PC-3 (cell line): ENCODE results near the gene SLITRK5. TPM values are rescaled to one million over a fixed set of nuclear protein-coding genes. Genes with fewer than 3 reads are reported as not detected.

Source experiments
- ATAC-seq: fragments of 200-7000 bp; cut with Tn5 transposase; 2 replicates; pipeline ENCODE4 v1.9.1; 2020; ENCODE audit warnings: mild to moderate bottlenecking, moderate library complexity
- BruUV-seq: library from RNA; stranded (reverse); fragments of 400-500 nt; replicated peaks from 2 replicates; lab custom pipeline; 2021; lab: Mats Ljungman, UMichigan
- CTCF ChIA-PET: fragments of 300-600 bp; sonication (Branson Sonifier 250); formaldehyde crosslinking; loops from one replicate; lab custom pipeline; 2022; ENCODE audit warnings: antibody characterized with exemption; lab: Charles Lee
- POLR2A ChIA-PET: fragments of 300-600 bp; sonication (Branson Sonifier 250); formaldehyde crosslinking; loops from one replicate; lab custom pipeline; 2022; ENCODE audit warnings: antibody characterized with exemption; ENCODE audit not compliant: unreplicated experiment; lab: Charles Lee
- DNase-seq: peaks from one replicate; pipeline ENCODE4 v3.0.0-alpha.2; 2015
- H2AFZ ChIP-seq: fragments of 300-600 bp; sonication (generic); 2 replicates; pipeline ENCODE4 v1.6.0; 2016; ENCODE audit warnings: antibody characterized with exemption, low read length
- H3F3A ChIP-seq: fragments of 300-600 bp; sonication (generic); one replicate; pipeline ENCODE4 v1.6.0; 2017; ENCODE audit warnings: antibody characterized with exemption, low read length, control low read depth, mild to moderate bottlenecking; ENCODE audit not compliant: unreplicated experiment
- H3K27ac ChIP-seq: fragments of 300-600 bp; sonication (generic); 2 replicates; pipeline ENCODE4 v1.5.1; 2016; ENCODE audit warnings: mild to moderate bottlenecking, low read length
- H3K27me3 ChIP-seq: fragments of 300-600 bp; sonication (generic); 2 replicates; pipeline ENCODE4 v1.6.1; 2016; ENCODE audit warnings: low read length, mixed read lengths
- H3K36me3 ChIP-seq: fragments of 300-600 bp; sonication (generic); 2 replicates; pipeline ENCODE4 v1.6.1; 2016; ENCODE audit warnings: low read depth, mixed run types, low read length, mixed read lengths
- H3K4me1 ChIP-seq: fragments of 300-600 bp; sonication (generic); 2 replicates; pipeline ENCODE4 v1.5.1; 2016; ENCODE audit warnings: low read length; ENCODE audit not compliant: insufficient read depth
- H3K4me2 ChIP-seq: fragments of 300-600 bp; sonication (generic); 2 replicates; pipeline ENCODE4 v1.6.0; 2016; ENCODE audit warnings: low read length
- H3K4me3 ChIP-seq: fragments of 300-600 bp; sonication (generic); 2 replicates; pipeline ENCODE4 v1.5.1; 2016; ENCODE audit warnings: mild to moderate bottlenecking, low read length, mixed read lengths
- H3K79me2 ChIP-seq: fragments of 300-600 bp; sonication (generic); 2 replicates; pipeline ENCODE4 v1.6.1; 2017; ENCODE audit warnings: low read length, mixed read lengths
- H3K9ac ChIP-seq: fragments of 300-600 bp; sonication (generic); 2 replicates; pipeline ENCODE4 v1.6.0; 2016; ENCODE audit warnings: mild to moderate bottlenecking, low read length
- H3K9me2 ChIP-seq: fragments of 300-600 bp; sonication (generic); replicated peaks from 2 replicates; pipeline ENCODE4 v1.6.1; 2016; ENCODE audit warnings: mixed run types, low read length, mixed read lengths
- H3K9me3 ChIP-seq: fragments of 300-600 bp; sonication (generic); 2 replicates; pipeline ENCODE4 v1.6.1; 2016; ENCODE audit warnings: low read length, mixed read lengths
- H4K20me1 ChIP-seq: fragments of 300-600 bp; sonication (generic); 2 replicates; pipeline ENCODE4 v1.6.1; 2016; ENCODE audit warnings: low read length, mixed read lengths
- CTCF ChIP-seq: fragments of 300-600 bp; sonication (generic); conservative IDR thresholded peaks from 2 replicates; pipeline ENCODE4 v1.5.1; 2017; ENCODE audit warnings: antibody characterized with exemption, low read depth, mild to moderate bottlenecking, low read length
- EZH2 ChIP-seq: fragments of 300-600 bp; sonication (generic); IDR thresholded peaks from one replicate; pipeline ENCODE4 v1.6.1; 2017; ENCODE audit warnings: antibody characterized with exemption, mild to moderate bottlenecking, low read length; ENCODE audit not compliant: unreplicated experiment
- EZH2phosphoT487 ChIP-seq: fragments of 300-600 bp; sonication (generic); IDR thresholded peaks from 2 replicates; pipeline ENCODE4 v1.6.1; 2018; ENCODE audit warnings: mild to moderate bottlenecking, antibody characterized with exemption, low read length, borderline replicate concordance
- intact Hi-C: fragments of 100-400 bp; cut with micrococcal nuclease; formaldehyde crosslinking; loops from 2 replicates; pipeline ENCODE4 v1.9.0; 2023
- total RNA-seq: library from RNA; depleted of rRNA; stranded (reverse); fragments of >200 nt; gene quantifications from 2 replicates; pipeline ENCODE4 v1.2.3, GENCODE V29; 2014

Gene SLITRK5
- total RNA-seq, 1 experiment from 2014 or later: 0.18 TPM

DNA sequence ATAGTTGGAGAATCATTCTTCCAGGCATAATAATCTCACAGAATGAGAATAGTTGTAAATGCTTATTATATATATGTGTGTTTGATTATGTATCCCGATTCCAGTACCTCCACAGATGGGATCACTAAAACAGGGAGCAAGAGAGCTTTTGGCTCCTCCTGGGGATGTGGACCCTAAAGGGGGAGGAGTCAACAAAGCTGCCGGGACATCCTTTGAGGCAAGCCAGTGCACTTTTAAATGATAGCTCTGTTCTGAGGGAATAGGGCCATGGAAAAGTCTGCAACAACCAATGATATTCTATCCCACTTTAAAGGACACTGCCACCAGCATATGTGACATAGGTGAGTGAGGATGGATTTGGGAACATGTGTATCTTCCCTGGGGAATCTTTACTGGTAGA, 40.8 kb downstream of the SLITRK5 start:
- H3K36me3 ChIP-seq: no peaks in the 10 kb centered on the region
- no peak overlapping the region for H3K4me3 ChIP-seq
- no peaks in the 10 kb centered on the region for H3F3A ChIP-seq
- H3K9me3 ChIP-seq: no peaks in the 10 kb centered on the region
- no peaks in the 10 kb centered on the region for H3K27me3 ChIP-seq
- H3K4me1 ChIP-seq: no peaks in the 10 kb centered on the region
- no peak overlapping the region for H2AFZ ChIP-seq
- intact Hi-C loops: no loop called here
- DNase-seq: no peak
- no peak overlapping the region for H3K9ac ChIP-seq
- H3K27ac ChIP-seq: no peak overlapping the region
- CTCF ChIA-PET: interaction anchor here (0.5 kb wide), 1 partner anchor 8 kb away, joined by 4 read pairs; no protein-coding TSS in a partner anchor
- H4K20me1 ChIP-seq: no peaks in the 10 kb centered on the region
- H3K79me2 ChIP-seq: no peaks in the 10 kb centered on the region
- POLR2A ChIA-PET: no interaction called here
- no peak overlapping the region for H3K4me2 ChIP-seq
- TF ChIP-seq EZH2 (no peak), EZH2phosphoT487 (no peak), CTCF (no peak)
- H3K9me2 ChIP-seq: no peaks in the 10 kb centered on the region
- BruUV-seq: no TSS peak
- ATAC-seq: no peak
